ENCODE measurements around the gene INPP5D. TPM values are rescaled to one million over a fixed set of nuclear protein-coding genes. Genes with fewer than 3 reads are reported as not detected.

The INPP5D gene
- total and polyA plus RNA-seq, 4 donors, result 7.6 to 26.1 (median 25.3) TPM

GRCh38 chr2:233184669-233185068 is 124.5 kb downstream of the INPP5D start:
- ATAC-seq (ENCODE audit: insufficient read depth, low FRiP score), result no peak
- Histone ChIP-seq H3K27ac (ENCODE audit: low read depth in 1 of 2, low read length in 1 of 2) (no peak overlapping the region), H3K27me3 (ENCODE audit: control insufficient read depth in 3 of 3, insufficient read depth in 3 of 3, low read length in 2 of 3) (no peaks in the 10 kb centered on the region), H3K9ac (ENCODE audit: insufficient read depth in 1 of 2, low read length in 2 of 2) (no peak overlapping the region), H3K4me3 (no peak overlapping the region), H3K4me1 (ENCODE audit: control insufficient read depth in 5 of 5, insufficient read depth in 5 of 5, low read length in 5 of 5) (peaks cover 0 to 17% (median 8%) of the 10 kb centered on the region in 5 donors), H3K9me3 (ENCODE audit: control insufficient read depth in 4 of 4, insufficient read depth in 3 of 4, low read length in 3 of 4) (no peaks in the 10 kb centered on the region), H3K36me3 (ENCODE audit: control insufficient read depth in 4 of 4, insufficient read depth in 4 of 4, low read length in 4 of 4) (peaks cover 0 to 17% (median 0%) of the 10 kb centered on the region in 4 donors)
- DNase-seq, result peak in 2 of 3 donors; percentile 28 to 68
- no peak for TF ChIP-seq CTCF (IDR thresholded peaks at IDR 0.05; ENCODE audit: control extremely low read depth, extremely low read depth)
- 76 to 83% methylated on average over 8 of the region's 8 CpGs for WGBS, 2 donors

- peaks cover 0 to 17% (median 8%) of the 10 kb centered on the region in 5 donors for H3K4me1 ChIP-seq (ENCODE audit: control insufficient read depth in 5 of 5, insufficient read depth in 5 of 5, low read length in 5 of 5)
- no peak overlapping the region for H3K27ac ChIP-seq (ENCODE audit: low read depth in 1 of 2, low read length in 1 of 2)
- H3K9me3 ChIP-seq (ENCODE audit: control insufficient read depth in 4 of 4, insufficient read depth in 3 of 4, low read length in 3 of 4), result no peaks in the 10 kb centered on the region
- H3K9ac ChIP-seq (ENCODE audit: insufficient read depth in 1 of 2, low read length in 2 of 2), result no peak overlapping the region
- no peaks in the 10 kb centered on the region for H3K27me3 ChIP-seq (ENCODE audit: control insufficient read depth in 3 of 3, insufficient read depth in 3 of 3, low read length in 2 of 3)
- peaks cover 0 to 18% (median 0%) of the 10 kb centered on the region in 4 donors for H3K36me3 ChIP-seq (ENCODE audit: control insufficient read depth in 4 of 4, insufficient read depth in 4 of 4, low read length in 4 of 4)
- peak; percentile 38 to 77 (median 66) for DNase-seq
- H3K4me3 ChIP-seq, result no peak overlapping the region
- TF ChIP-seq CTCF (IDR thresholded peaks at IDR 0.05; ENCODE audit: control extremely low read depth, extremely low read depth), result no peak
- WGBS, 2 donors, result 63 to 71% methylated on average over 7 of the region's 7 CpGs
- no peak for ATAC-seq (ENCODE audit: insufficient read depth, low FRiP score)
Measured at GRCh38 chr2:233185330-233185729, 125.2 kb downstream of the INPP5D start.

GRCh38 chr2:233185963-233186362 is 125.8 kb downstream of the INPP5D start:
- Histone ChIP-seq H3K4me3 (no peak overlapping the region), H3K9ac (ENCODE audit: insufficient read depth in 1 of 2, low read length in 2 of 2) (no peak overlapping the region), H3K9me3 (ENCODE audit: control insufficient read depth in 4 of 4, insufficient read depth in 3 of 4, low read length in 3 of 4) (no peaks in the 10 kb centered on the region), H3K36me3 (ENCODE audit: control insufficient read depth in 4 of 4, insufficient read depth in 4 of 4, low read length in 4 of 4) (peaks cover 0 to 18% (median 0%) of the 10 kb centered on the region in 4 donors), H3K27me3 (ENCODE audit: control insufficient read depth in 3 of 3, insufficient read depth in 3 of 3, low read length in 2 of 3) (no peaks in the 10 kb centered on the region), H3K27ac (ENCODE audit: low read depth in 1 of 2, low read length in 1 of 2) (no peak overlapping the region), H3K4me1 (ENCODE audit: control insufficient read depth in 5 of 5, insufficient read depth in 5 of 5, low read length in 5 of 5) (peaks cover 0 to 17% (median 8%) of the 10 kb centered on the region in 5 donors)
- 73 to 80% methylated on average over 8 of the region's 8 CpGs for WGBS, 2 donors
- no peak for DNase-seq
- no peak for ATAC-seq (ENCODE audit: insufficient read depth, low FRiP score)
- TF ChIP-seq CTCF (IDR thresholded peaks at IDR 0.05; ENCODE audit: control extremely low read depth, extremely low read depth), result no peak

- Histone ChIP-seq H3K9me3 (ENCODE audit: control insufficient read depth in 4 of 4, insufficient read depth in 3 of 4, low read length in 3 of 4) (no peaks in the 10 kb centered on the region), H3K27me3 (ENCODE audit: control insufficient read depth in 3 of 3, insufficient read depth in 3 of 3, low read length in 2 of 3) (no peaks in the 10 kb centered on the region), H3K9ac (ENCODE audit: insufficient read depth in 1 of 2, low read length in 2 of 2) (no peak overlapping the region), H3K4me3 (no peak overlapping the region), H3K36me3 (ENCODE audit: control insufficient read depth in 4 of 4, insufficient read depth in 4 of 4, low read length in 4 of 4) (peaks cover 0 to 19% (median 0%) of the 10 kb centered on the region in 4 donors), H3K27ac (ENCODE audit: low read depth in 1 of 2, low read length in 1 of 2) (no peak overlapping the region), H3K4me1 (ENCODE audit: control insufficient read depth in 5 of 5, insufficient read depth in 5 of 5, low read length in 5 of 5) (peaks cover 0 to 17% (median 8%) of the 10 kb centered on the region in 5 donors)
- 90 to 92% methylated on average over 5 of the region's 5 CpGs for WGBS, 2 donors
- no peak for TF ChIP-seq CTCF (IDR thresholded peaks at IDR 0.05; ENCODE audit: control extremely low read depth, extremely low read depth)
- no peak for DNase-seq
- ATAC-seq (ENCODE audit: insufficient read depth, low FRiP score), result no peak
Measured at GRCh38 chr2:233186851-233187250, 126.7 kb downstream of the INPP5D start.

Measured in lung (tissue), 12 donors.